Stimulated activated CD4-positive, alpha-beta T cell treated with anti-CD3 and anti-CD28 coated beads, Interleukin-1b, Interleukin-23, amount 100 ng/mL, for 48 hours (primary cell): Measurements from ENCODE around the gene PEX26.
"Not testable (repeated sequence)": the region's sequence is repeated elsewhere in the genome, so short reads cannot be mapped to it uniquely, and the experiment has no call there.

Experiments used
- DNase-seq: peaks from one replicate; pipeline ENCODE4 v3.0.0-alpha.2; 2020

The PEX26 gene

GRCh38 chr22:18056807-18057474, 20.8 kb upstream of the PEX26 start:
- no peak for DNase-seq

- DNase-seq = no peak
Observed at GRCh38 chr22:18057568-18058209, 20.1 kb upstream of the PEX26 start.

- DNase-seq = no peak
Observed at GRCh38 chr22:18058371-18059093, 19.3 kb upstream of the PEX26 start.

- DNase-seq = no peak
Observed at GRCh38 chr22:18059094-18059417, 18.7 kb upstream of the PEX26 start.

- DNase-seq = no peak
Observed at GRCh38 chr22:18059473-18059872, 18.3 kb upstream of the PEX26 start.

GRCh38 chr22:18059991-18060390, 17.8 kb upstream of the PEX26 start:
- DNase-seq = no peak

GRCh38 chr22:18060646-18061620, 16.9 kb upstream of the PEX26 start:
- DNase-seq = no peak

- DNase-seq = no peak
Observed at GRCh38 chr22:18062421-18062820, 15.4 kb upstream of the PEX26 start.

- no peak for DNase-seq
Observed at GRCh38 chr22:18063306-18063705, 14.5 kb upstream of the PEX26 start.

- DNase-seq = not testable (repeated sequence)
Observed at GRCh38 chr22:18063715-18064114, 14.1 kb upstream of the PEX26 start.

- no peak for DNase-seq
Observed at GRCh38 chr22:18064636-18065035, 13.2 kb upstream of the PEX26 start.

- no peak for DNase-seq
Observed at GRCh38 chr22:18065256-18065655, 12.5 kb upstream of the PEX26 start.

GRCh38 chr22:18066181-18066859, 11.5 kb upstream of the PEX26 start:
- DNase-seq = no peak

- DNase-seq = no peak
Observed at GRCh38 chr22:18067121-18067520, 10.7 kb upstream of the PEX26 start.

GRCh38 chr22:18067548-18068341, 10.0 kb upstream of the PEX26 start:
- no peak for DNase-seq

- no peak for DNase-seq
Observed at GRCh38 chr22:18068381-18068988, 9.3 kb upstream of the PEX26 start.

GRCh38 chr22:18069041-18069440, 8.7 kb upstream of the PEX26 start:
- no peak for DNase-seq

- no peak for DNase-seq
Observed at GRCh38 chr22:18070041-18070440, 7.7 kb upstream of the PEX26 start.

- DNase-seq = no peak
Observed at GRCh38 chr22:18070556-18071306, 7.1 kb upstream of the PEX26 start.

- not testable (repeated sequence) for DNase-seq
Observed at GRCh38 chr22:18071307-18071967, 6.4 kb upstream of the PEX26 start.
